ENCODE data around the gene AFP.

Gene AFP

GRCh38 chr4:73439445-73439844 lies 3.4 kb downstream of the AFP start:
- no peak for DNase-seq

GRCh38 chr4:73439991-73440390 lies 4.0 kb downstream of the AFP start:
- DNase-seq, result no peak

GRCh38 chr4:73440653-73441052 lies 4.6 kb downstream of the AFP start:
- no peak for DNase-seq

DNA sequence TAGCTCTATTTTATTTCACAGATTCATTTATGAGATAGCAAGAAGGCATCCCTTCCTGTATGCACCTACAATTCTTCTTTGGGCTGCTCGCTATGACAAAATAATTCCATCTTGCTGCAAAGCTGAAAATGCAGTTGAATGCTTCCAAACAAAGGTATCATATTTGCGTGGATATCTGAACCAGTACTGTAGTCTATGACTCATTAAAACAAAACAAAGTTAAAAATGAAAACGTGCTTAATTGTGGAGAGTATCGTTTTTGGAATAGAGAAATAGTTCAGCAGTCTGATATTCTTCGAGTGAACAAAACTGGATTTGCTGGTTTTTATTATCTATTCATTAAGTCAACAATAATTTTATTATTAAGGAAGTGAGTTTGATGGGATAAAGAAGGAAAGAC lies 6.3 kb downstream of the AFP start:
- no peak for DNase-seq

- no peak for DNase-seq
Measured at GRCh38 chr4:73443224-73443623, 7.2 kb downstream of the AFP start.

DNA sequence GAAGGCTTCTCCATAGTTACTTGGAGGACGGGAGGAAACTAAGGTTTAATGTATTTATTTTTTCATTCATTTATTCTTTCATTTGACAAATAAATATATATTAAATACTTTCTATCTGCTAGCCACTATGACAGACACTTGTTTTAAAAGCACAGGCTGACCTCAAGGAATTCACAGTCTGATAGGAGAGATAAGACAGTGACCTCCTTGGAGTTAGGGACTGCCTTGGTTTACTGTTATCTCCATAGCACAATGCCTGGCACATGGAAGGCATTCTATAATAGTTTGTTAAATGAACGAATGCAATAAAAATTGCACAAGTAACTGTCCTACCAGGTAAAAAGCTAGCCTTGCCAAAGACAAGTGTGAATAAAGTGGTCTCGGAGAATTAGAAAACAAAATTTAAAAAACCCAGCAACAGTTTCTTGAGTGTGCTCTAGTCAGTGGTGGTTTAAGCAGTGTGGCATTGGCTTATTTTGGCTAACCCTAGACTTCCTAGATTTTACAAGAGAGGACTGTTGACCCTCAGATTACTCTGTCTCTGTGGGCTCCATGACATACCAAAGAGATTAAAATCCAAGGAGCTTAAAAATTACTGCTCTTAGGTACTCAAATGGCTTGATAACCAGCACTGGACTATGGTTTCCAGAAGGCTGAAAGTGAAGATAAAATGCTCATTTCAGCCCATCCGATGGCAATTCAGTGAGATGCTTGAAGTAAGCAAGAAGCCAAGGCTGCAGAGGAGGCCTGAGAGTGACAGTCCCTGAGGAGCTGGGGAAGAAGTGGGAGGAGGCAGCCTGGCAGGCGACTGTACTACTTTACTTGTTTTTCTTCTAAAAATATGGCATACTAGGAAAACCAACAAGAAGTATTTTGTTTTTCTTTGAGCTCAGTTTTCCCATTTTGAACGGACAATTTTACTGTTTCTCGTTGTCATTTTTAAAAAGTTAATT lies 9.6 kb downstream of the AFP start:
- no peak for DNase-seq

- no peak for DNase-seq
Measured at GRCh38 chr4:73446336-73446938, 10.4 kb downstream of the AFP start.

- no peak for DNase-seq
Measured at GRCh38 chr4:73447671-73448070, 11.7 kb downstream of the AFP start.

DNA sequence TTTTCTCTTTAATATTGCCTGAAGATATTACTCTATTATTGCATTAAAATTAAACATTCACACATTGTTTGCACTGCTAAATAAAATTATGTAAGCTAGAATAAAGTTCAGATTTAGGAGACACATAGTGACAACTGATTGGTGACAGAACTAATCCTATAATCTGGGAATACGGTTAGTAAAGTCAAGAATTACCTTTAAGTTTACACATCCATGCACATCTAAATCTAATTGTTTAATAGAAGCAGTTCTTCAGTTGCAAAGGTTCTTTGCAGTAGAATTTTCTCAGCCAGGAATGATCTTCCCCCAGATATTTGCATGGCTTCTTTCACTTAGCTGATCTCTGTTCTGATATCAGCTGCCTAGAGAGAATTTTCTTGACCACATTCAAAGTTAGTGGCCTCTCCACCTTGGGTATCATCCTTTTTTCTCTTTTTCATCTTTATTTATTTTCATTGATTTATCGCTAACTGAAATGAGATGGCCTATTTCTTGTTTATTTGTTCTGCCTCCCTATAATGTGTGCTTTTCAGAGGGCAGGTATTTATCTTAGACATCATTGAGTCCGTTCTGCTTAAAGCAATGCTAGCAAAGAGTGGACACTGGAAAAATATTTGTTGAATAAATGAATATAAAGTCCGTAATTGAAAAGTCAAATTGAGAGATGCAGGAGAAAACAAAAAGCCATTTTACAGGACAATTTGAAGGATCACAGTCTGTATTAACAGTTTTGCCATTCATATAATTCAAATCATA lies 12.6 kb downstream of the AFP start:
- no peak for DNase-seq

- peak; percentile 48 for DNase-seq
Measured at GRCh38 chr4:73450398-73451004, 14.5 kb downstream of the AFP start.

DNA sequence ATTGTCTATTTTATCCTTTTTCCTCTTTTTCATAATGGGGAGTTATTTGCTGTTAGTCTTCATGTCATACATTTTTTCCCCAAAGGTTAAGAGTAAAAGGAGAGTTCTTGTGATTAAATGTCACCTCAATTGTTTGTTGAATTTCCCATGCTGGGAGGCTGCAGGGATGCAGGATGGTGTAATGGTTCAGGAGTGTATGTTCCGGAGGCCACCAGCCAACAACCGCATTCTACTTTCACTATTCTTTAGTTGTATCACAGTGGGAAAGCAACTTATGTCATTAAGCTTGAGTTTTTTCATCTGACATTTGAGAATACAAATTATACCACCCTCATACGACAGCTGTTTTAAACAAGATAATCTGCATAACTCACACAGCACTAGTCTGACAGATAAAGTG lies 15.4 kb downstream of the AFP start:
- peak; percentile 25 for DNase-seq

GRCh38 chr4:73451981-73452747 lies 16.1 kb downstream of the AFP start:
- no peak for DNase-seq

- DNase-seq, result no peak
Measured at GRCh38 chr4:73452953-73453700, 17.1 kb downstream of the AFP start.

DNA sequence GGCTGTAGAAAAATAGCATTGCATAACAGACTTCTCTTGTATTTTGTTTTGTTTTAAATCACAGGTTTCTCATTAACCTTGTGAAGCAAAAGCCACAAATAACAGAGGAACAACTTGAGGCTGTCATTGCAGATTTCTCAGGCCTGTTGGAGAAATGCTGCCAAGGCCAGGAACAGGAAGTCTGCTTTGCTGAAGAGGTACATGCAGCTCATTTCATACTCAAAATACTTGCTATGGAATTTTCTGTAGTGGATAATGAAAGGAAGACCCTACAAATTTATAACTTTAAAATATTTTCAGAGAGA lies 17.6 kb downstream of the AFP start:
- DNase-seq, result no peak

- no peak for DNase-seq
Measured at GRCh38 chr4:73454920-73455319, 18.9 kb downstream of the AFP start.

- no peak for DNase-seq
Measured at GRCh38 chr4:73456177-73457022, 20.4 kb downstream of the AFP start.

DNA sequence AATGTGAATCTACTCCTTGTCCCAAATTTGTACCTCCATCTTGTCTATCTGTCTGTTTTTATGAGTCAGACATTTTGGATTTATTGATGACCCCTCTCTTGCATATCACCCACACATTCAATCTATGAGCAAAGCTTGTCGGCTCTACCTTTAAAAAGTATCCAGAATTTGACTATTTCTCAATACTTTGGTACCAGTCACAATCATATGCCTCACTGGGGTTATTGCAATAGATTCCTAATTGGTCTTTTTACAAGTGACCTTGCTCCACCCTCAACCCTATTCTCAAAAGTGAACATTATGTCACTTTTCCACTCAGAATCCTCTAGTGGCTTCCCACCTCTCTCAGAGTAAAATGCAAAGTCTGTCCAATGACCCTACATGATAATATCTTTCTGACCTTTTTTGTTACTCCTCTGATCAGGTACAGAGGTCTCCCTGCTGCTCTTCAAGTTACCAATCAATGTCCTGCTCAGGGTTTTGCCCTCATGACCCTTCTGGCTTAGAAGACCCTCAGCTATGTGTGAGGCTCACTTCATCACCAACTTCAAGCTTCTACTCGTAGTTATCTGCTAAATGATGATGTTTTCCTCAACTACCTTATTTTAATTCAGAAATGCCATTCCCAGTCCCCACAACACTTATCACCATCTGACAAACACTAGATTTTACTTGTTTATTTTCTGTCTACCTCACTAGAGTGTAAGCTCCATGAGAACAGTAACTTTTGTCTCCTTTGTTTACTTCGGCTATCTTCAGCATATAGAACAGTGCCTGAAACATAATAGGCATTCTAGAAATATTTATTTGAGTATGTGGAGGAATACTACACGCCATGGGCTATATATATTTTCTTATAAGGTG lies 22.4 kb downstream of the AFP start:
- DNase-seq, result no peak

DNA sequence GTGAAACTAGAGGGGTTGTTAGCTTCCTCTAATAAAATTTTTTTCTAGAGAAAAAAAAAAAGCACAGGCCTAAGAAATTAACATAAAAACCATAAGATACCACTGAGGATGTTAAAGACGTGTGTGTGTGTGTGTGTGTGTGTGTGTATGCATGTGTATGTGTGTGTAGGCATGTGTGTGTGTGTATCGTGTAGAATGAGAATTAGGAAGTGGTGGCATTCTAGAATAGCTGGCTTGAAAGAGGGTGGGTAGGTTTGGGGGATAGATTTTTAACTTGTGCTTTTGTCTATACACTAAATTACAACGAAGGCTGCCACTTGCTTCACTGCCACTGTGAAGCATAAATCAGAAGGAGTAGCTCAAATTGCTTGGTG lies 23.0 kb downstream of the AFP start:
- no peak for DNase-seq

DNA sequence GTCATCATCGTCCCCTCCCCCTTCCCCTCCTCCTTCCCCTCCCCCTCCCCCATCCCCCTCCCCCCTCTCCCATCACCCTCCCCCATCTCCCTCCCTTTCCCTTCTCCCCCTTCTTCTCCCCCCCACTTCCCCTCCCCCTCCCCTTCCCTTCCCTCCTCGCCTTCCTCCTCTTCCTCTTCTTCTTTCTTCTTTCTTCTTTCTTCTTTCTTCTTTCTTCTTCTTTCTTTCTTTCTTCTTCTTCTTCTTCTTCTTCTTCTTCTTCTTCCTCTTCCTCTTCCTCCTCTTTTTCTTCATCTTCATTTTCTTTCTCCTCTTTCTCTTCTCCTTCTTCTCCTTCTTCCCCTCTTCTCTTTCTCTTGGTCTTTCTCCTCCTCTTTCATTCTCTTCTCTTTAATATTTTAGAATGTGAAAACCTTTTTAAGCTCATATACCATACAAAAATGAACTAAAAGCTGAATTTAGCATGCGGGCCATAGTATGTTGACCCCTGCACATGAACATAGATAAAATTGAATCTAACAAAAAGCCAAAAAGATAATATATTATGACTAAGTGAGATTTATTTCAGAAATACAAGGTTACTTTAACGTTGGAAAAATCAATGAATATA lies 25.0 kb downstream of the AFP start:
- DNase-seq, result no peak

DNA sequence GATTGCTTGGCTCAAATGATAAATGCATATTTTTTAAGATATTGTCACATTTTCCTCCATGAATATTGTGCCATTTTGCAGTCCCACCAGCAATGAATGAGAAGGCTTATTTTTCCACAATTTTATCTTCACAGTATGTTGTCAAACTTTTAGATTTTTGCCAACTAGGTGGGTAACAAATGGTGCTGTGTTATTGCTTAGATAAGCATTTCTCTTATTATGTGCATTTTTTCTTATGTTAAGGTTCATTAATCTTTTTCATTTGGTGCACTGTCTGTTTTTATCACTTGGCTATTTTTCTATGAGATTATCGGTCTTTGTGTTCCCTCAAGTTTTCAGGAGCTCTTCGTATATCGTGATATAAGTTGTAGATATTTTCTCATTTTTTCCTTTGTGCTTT lies 32.1 kb downstream of the AFP start:
- no peak for DNase-seq

Data from NCI-H2107 (cell line).